ENCODE measurements around the gene CKAP4.
A peak's percentile ranks its signal among the peaks of the same experiment; 100 is the strongest.
"Not testable (repeated sequence)": the region's sequence is repeated elsewhere in the genome, so short reads cannot be mapped to it uniquely, and the experiment has no call there.

CKAP4 gene, protein sequence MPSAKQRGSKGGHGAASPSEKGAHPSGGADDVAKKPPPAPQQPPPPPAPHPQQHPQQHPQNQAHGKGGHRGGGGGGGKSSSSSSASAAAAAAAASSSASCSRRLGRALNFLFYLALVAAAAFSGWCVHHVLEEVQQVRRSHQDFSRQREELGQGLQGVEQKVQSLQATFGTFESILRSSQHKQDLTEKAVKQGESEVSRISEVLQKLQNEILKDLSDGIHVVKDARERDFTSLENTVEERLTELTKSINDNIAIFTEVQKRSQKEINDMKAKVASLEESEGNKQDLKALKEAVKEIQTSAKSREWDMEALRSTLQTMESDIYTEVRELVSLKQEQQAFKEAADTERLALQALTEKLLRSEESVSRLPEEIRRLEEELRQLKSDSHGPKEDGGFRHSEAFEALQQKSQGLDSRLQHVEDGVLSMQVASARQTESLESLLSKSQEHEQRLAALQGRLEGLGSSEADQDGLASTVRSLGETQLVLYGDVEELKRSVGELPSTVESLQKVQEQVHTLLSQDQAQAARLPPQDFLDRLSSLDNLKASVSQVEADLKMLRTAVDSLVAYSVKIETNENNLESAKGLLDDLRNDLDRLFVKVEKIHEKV

DNA sequence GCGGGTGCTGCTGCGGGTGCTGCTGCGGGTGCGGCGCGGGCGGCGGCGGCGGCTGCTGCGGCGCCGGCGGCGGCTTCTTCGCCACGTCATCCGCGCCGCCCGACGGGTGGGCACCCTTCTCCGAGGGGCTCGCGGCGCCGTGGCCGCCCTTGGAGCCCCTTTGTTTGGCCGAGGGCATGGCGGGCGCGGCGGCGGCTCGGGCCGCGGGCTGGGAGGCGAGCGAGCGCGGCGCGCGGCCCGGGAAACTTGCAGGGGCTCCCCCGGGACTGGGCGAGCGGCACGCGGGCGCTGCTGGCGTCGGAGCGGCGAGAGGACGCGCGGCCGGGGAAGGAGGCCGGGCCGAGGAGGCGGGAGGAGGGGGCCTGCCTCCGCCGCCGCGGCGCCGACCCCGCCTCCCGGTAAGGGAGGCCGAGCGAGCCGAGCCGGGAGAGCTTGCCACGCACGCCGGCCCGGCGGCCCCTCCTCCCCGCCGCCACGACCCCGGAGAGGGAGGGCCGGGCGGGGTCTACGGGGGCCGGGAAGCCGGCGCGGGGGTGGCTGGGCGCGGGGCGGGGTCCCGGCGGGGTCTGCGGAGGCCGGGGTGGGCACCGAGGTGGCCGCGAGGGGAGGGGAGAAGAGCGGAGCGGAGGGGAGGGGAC, at the start of gene CKAP4:
Gene CKAP4 (minus strand): TSS at position 347 of the 638 bp plus-strand sequence. CDS start 169 bp downstream, at position 178.
- DNase-seq = peak; percentile 92

DNA sequence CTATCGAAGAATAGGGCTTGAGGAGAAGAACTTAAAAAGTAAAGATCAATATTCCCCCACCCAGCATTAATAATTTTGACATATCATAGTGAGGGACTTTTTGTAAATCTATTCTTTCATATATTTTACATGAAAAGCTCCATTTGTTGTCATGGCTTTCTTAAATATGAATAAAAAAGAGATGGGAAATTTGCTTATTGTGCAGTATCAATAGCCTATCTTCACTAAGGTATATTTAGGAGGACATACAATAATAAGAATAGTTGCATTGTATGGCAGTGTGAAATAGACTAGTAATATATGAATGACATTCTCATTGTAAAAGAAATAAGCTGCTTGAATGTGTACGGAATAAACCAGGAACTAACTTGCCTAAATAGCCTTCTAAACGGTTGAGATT, 49.3 kb upstream of the CKAP4 start:
- DNase-seq = no peak

- no peak for DNase-seq
Measured at GRCh38 chr12:106296179-106296877, 48.5 kb upstream of the CKAP4 start.

DNA sequence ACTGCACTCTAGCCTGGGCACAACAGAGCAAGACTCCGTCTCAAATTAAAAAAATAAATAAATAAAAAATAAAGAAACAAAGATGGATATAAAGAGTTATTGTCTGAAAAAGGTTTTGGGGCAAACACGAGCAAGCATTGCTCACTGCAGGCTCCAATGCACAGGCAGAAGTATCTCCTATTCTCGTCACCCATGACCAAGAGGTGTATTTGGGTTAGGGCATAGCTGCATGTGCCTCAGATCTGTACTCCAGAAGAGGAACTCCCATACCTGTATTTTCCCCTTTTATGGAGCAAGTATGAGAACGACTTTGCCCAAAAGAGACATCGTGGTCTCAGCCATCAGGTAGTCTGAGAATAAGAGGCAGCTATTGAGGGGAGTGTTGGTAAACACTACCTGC, 44.5 kb upstream of the CKAP4 start:
- no peak for DNase-seq

- no peak for DNase-seq
Measured at GRCh38 chr12:106291342-106291741, 43.5 kb upstream of the CKAP4 start.

DNA sequence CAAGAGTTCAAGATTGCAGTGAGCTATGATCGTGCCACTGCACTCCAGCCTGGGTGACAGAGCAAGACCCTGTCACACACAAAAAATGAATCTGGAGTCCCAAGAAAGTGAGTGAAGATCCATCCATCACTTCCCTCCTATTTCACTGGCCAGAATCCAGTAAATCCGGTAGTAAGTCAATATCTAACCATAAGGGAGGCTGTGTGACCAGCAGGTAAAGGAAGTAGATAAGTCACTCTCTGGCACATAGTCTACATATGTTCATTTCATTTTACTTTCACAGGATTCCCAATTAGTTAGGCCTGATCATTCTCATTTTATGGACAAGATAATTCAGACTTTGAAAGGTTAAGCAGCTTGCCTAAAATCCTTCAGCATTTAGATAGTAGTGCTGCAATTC, 42.8 kb upstream of the CKAP4 start:
- DNase-seq = no peak

- DNase-seq = no peak
Measured at GRCh38 chr12:106289196-106289681, 41.4 kb upstream of the CKAP4 start.

- no peak for DNase-seq
Measured at GRCh38 chr12:106288494-106289195, 40.8 kb upstream of the CKAP4 start.

DNA sequence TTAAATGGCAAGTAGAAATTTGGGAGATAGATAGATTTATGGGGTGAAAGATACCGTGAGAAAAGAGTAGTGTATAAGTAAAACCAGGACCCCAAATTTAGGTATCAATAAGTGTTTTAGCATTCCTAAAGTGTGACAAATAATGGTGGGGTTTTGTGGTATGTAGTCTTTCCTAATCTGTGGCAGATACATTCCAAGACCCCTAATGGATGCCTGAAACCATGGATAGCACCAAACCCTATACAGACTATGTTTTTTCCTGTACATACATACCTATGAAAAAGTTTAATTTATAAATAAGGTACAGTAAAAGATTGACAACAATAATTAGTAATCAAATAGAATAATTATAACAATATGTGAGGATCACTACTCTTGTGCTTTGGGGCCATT, 40.3 kb upstream of the CKAP4 start:
- DNase-seq = no peak

- DNase-seq = no peak
Measured at GRCh38 chr12:106287364-106287763, 39.5 kb upstream of the CKAP4 start.

GRCh38 chr12:106286576-106287162, 38.8 kb upstream of the CKAP4 start:
- not testable (repeated sequence) for DNase-seq

GRCh38 chr12:106285982-106286381, 38.2 kb upstream of the CKAP4 start:
- DNase-seq = peak; percentile 76

DNA sequence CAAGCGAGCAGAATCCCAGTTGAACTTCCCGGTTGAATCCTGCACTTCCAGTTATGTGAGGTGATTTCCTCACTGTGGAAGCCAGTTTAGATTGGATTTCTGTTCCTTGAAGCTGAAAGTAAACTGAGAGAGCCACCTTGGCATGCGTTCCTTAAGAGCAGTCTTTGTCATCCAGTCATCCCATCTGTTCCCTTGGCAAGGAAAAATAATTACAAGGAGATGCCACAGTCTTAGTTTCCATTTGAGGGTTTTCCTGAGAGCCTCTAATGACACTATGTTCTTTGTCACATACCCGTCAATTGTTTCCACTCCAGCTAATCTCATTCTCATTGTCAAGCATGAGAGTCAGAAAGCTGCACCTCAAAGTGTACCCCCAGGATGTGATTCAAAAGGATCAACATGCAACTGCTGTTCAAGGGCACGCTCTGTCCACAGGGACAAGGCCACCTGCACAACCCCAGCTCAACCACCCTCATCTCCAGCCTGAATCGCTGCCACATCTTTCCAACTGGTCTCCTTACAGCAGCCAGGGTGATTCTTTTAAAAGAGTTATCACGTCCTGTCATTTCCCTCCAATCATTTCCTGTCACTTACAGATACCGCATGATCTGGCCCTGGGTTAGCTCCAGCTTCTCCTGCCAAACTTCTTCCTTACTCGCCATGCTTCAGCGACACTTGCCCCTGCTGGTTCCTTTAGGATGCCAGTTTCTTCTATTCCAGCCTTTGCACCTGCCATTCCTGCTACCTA, 36.7 kb upstream of the CKAP4 start:
- peak; percentile 56 for DNase-seq

DNA sequence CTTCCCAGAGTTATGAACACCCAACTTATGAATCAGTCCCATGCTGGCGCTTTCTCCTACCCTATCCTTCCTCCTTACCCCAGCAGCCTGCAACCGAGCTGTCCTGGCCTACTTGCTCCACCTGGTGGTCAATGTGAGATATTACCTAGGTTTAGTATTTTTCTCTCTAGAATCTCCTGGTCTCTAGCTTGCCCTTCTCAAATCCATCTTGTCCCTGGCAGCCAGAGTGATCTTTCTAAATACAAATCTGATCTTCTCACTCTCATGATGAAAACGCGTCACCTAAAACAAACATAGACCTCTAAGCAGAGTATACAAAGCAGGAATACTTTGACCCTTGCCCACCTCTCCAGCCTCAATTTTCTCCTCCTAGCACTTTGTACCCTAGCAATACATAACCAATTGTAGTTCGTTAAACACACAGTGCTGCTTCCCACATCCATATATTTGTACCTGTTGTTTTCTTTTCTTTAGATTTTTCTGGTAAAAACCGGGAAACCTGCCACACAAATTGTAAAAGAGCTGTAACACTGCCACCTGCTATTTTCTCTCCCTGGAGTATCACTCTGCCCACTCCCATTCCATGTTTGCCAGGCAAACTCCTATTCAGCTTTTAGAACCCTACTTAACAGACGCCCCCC, 34.8 kb upstream of the CKAP4 start:
- DNase-seq = peak; percentile 53

- no peak for DNase-seq
Measured at GRCh38 chr12:106281804-106282203, 34.0 kb upstream of the CKAP4 start.

GRCh38 chr12:106281056-106281782, 33.4 kb upstream of the CKAP4 start:
- no peak for DNase-seq

DNA sequence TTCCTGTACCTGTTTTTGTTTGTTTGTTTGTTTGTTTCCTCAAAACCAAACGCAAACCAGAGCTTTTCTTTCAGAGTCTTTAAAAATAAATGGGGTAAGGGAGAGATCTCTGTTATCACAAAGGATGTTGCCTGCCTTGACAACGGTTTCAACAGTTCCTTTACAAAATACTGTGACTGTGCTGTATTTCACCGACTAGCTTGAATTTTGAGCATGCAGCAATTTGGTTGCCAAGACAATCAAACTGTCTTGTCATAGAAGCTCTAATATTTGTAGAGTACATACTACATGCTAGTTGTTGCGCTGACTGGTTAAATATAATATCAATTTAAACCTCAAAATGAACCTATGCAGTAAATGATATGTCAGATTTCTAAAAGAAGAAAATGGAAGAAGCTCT, 32.3 kb upstream of the CKAP4 start:
- no peak for DNase-seq

GRCh38 chr12:106276032-106276740, 28.4 kb upstream of the CKAP4 start:
- DNase-seq = no peak

DNA sequence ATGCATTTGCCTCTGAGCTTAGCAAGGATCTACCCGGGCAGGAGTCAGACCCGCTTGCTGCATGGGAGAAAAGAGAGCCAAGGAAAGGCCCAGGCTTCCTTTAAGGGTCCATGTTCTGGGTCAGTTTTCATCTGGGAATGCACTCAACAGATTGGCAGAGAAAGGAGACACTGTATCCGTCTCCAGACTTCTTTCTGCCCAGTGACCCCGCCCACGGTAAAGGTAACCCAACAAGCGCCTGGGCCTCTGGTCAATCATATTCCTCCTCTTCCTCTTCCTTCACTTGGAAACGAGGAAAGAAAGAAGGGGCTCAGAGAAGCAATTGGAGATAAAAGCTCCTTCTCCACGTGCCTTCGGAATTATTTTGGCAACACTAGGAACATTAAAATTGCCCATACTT, 27.6 kb upstream of the CKAP4 start:
- no peak for DNase-seq

Data from eye (tissue), 1 donor.